Endothelial cell of umbilical vein (primary cell): ENCODE results near the gene GIMAP7. TPM values are rescaled to one million over a fixed set of nuclear protein-coding genes. Genes with fewer than 3 reads are reported as not detected.

Experiments
- BruUV-seq: library from RNA; stranded (reverse); fragments of 400-500 nt; replicated peaks from 2 replicates; lab custom pipeline; 2021; lab: Mats Ljungman, UMichigan
- CTCF ChIA-PET: fragments of 300-600, 350-600 bp; sonication (Branson Sonifier 250); formaldehyde crosslinking; loops from one replicate; lab custom pipeline; 2021; ENCODE audit warnings: antibody characterized with exemption, inconsistent platforms; lab: Charles Lee
- POLR2A ChIA-PET: fragments of 300-600, 350-600 bp; sonication (Branson Sonifier 250); formaldehyde crosslinking; loops from one replicate; lab custom pipeline; 2021; ENCODE audit warnings: antibody characterized with exemption, inconsistent platforms; lab: Charles Lee
- DNase-seq: peaks from one replicate; pipeline ENCODE4 v3.0.0-alpha.2; 2011; ENCODE audit warnings: low read depth, low spot score
- FAIRE-seq: peaks from 2 replicates; lab custom pipeline; 2011; peaks lifted over from hg19 to GRCh38; lab: Jason Lieb, UNC
- H2AFZ ChIP-seq: 2 replicates; pipeline ENCODE4 v1.6.0; 2012; ENCODE audit warnings: low read depth, low read length, control low read depth, inconsistent platforms
- H3K27ac ChIP-seq: 2 replicates; pipeline ENCODE4 v1.5.1; 2011; ENCODE audit warnings: low read depth, mild to moderate bottlenecking, control low read depth, low read length, moderate library complexity; ENCODE audit not compliant: insufficient read depth
- H3K27me3 ChIP-seq, 2 experiments: 2 replicates each; pipeline versions ENCODE4 v1.6.0 to v1.6.1; 2011; ENCODE audit warnings: low read length in 2 of 2, mixed read lengths in 1 of 2; ENCODE audit not compliant: control insufficient read depth in 2 of 2, insufficient read depth in 2 of 2
- H3K36me3 ChIP-seq, 2 experiments: 2 replicates in 1 of 2; 3 replicates in 1 of 2; pipeline ENCODE4 v1.5.1; 2011; ENCODE audit warnings: low read length in 2 of 2, mild to moderate bottlenecking in 1 of 2, moderate library complexity in 1 of 2; ENCODE audit not compliant: control insufficient read depth in 2 of 2, insufficient read depth in 2 of 2; ENCODE audit errors: extremely low read depth in 1 of 2
- H3K4me1 ChIP-seq: 3 replicates; pipeline ENCODE4 v1.5.1; 2011; ENCODE audit warnings: mild to moderate bottlenecking, low read length; ENCODE audit not compliant: control insufficient read depth, insufficient read depth; ENCODE audit errors: extremely low read depth
- H3K4me2 ChIP-seq: 2 replicates; pipeline ENCODE4 v1.6.1; 2011; ENCODE audit warnings: low read length, control low read depth, mixed read lengths; ENCODE audit not compliant: insufficient read depth
- H3K4me3 ChIP-seq, 3 experiments: fragments of 200-600 bp in 1 of 3; sonication (generic), shearing (Covaris generic) in 1 of 3; replicated peaks in 1 of 3; 2 replicates each; pipeline ENCODE4 v1.5.1; 2011 to 2016; ENCODE audit warnings: control low read depth in 3 of 3, low read length in 3 of 3, mild to moderate bottlenecking in 2 of 3, inconsistent platforms in 1 of 3, low read depth in 1 of 3, moderate library complexity in 1 of 3; ENCODE audit not compliant: insufficient read depth in 1 of 3
- H3K79me2 ChIP-seq: 2 replicates; pipeline ENCODE4 v1.6.0; 2012; ENCODE audit warnings: low read length, inconsistent platforms; ENCODE audit not compliant: control insufficient read depth, insufficient read depth
- H3K9ac ChIP-seq: replicated peaks from 2 replicates; pipeline ENCODE3; 2011; ENCODE audit warnings: low read length, control low read depth; ENCODE audit not compliant: insufficient read depth; ENCODE audit errors: extremely low read depth
- H3K9me1 ChIP-seq: replicated peaks from 3 replicates; pipeline ENCODE4 v1.6.0; 2011; ENCODE audit warnings: mild to moderate bottlenecking, low read length; ENCODE audit not compliant: control insufficient read depth, insufficient read depth; ENCODE audit errors: extremely low read depth
- H3K9me3 ChIP-seq: replicated peaks from 2 replicates; pipeline ENCODE4 v1.5.1; 2012; ENCODE audit warnings: low read length, inconsistent platforms; ENCODE audit not compliant: control insufficient read depth, insufficient read depth
- H4K20me1 ChIP-seq: replicated peaks from 2 replicates; pipeline ENCODE3; 2011; ENCODE audit warnings: mild to moderate bottlenecking, low read length; ENCODE audit not compliant: control insufficient read depth, insufficient read depth; ENCODE audit errors: extremely low read depth
- CTCF ChIP-seq, 2 donors: IDR thresholded peaks; 1 replicate in 1 of 2; 2 replicates in 1 of 2; pipeline ENCODE4 v1.5.1; 2011; ENCODE audit warnings: low read length in 2 of 2, mild to moderate bottlenecking in 2 of 2, moderate library complexity in 2 of 2, control low read depth in 1 of 2, inconsistent platforms in 1 of 2, low read depth in 1 of 2; ENCODE audit not compliant: insufficient read depth in 1 of 2; ENCODE audit errors: extremely low read depth in 1 of 2
- EZH2 ChIP-seq: IDR thresholded peaks from 2 replicates; pipeline ENCODE4 v1.6.1; 2012; ENCODE audit warnings: borderline replicate concordance, low read depth, mild to moderate bottlenecking, moderate library complexity, low read length, inconsistent platforms; ENCODE audit not compliant: severe bottlenecking
- FOS ChIP-seq: IDR thresholded peaks from 2 replicates; pipeline ENCODE4 v1.6.1; 2011; ENCODE audit warnings: mild to moderate bottlenecking, low read length, moderate library complexity, borderline replicate concordance; ENCODE audit not compliant: insufficient read depth
- GATA2 ChIP-seq: IDR thresholded peaks from 2 replicates; pipeline ENCODE4 v1.7.0; 2011; ENCODE audit warnings: low read depth, mild to moderate bottlenecking, moderate library complexity, mixed read lengths, low read length; ENCODE audit not compliant: insufficient read length, insufficient read depth
- JUN ChIP-seq: IDR thresholded peaks from 2 replicates; pipeline ENCODE4 v1.6.1; 2011; ENCODE audit warnings: borderline replicate concordance, low read depth; ENCODE audit not compliant: insufficient read length, insufficient read depth
- MAX ChIP-seq: IDR thresholded peaks from 2 replicates; pipeline ENCODE4 v1.6.1; 2011; ENCODE audit not compliant: insufficient read depth, insufficient read length
- MYC ChIP-seq: IDR thresholded peaks from one replicate; pipeline ENCODE4 v1.6.1; 2011; ENCODE audit warnings: mild to moderate bottlenecking, low read depth, low read length
- POLR2A ChIP-seq: IDR thresholded peaks from 2 replicates; pipeline ENCODE4 v1.6.1; 2012; ENCODE audit warnings: low read depth, mild to moderate bottlenecking, control low read depth, low read length
- POLR2AphosphoS5 ChIP-seq: IDR thresholded peaks from 2 replicates; pipeline ENCODE4 v1.6.1; 2012; ENCODE audit warnings: low read depth, mild to moderate bottlenecking, control low read depth, low read length, moderate library complexity; ENCODE audit not compliant: insufficient read depth
- dilution Hi-C: fragments of 300-500 bp; cut with MboI; formaldehyde crosslinking; loops from one replicate; pipeline ENCODE4 v1.15.0; 2019; ENCODE audit warnings: low sequenced_read_pairs; ENCODE audit not compliant: extremely low pct_ligation_motif_present
- intact Hi-C: fragments of 100-400 bp; cut with micrococcal nuclease; formaldehyde crosslinking; loops from one replicate; pipeline ENCODE4 v1.10.0; 2022
- polyA plus RNA-seq, 4 experiments: library from polyadenylated mRNA; depleted of rRNA in 3 of 4; stranded (reverse) in 3 of 4; unstranded in 1 of 4; fragments of >200 nt; gene quantifications; 2 replicates each; pipeline versions ENCODE4 v1.2.1 to v1.2.3, GENCODE V29; 2011 to 2012; ENCODE audit warnings: missing spikeins in 1 of 4
- total RNA-seq: library from RNA; stranded (reverse); gene quantifications from 2 replicates; pipeline ENCODE4 v1.2.3, GENCODE V29; 2021

Gene GIMAP7
- total and polyA plus RNA-seq, 2 donors (not counting 3 experiments of a cell fraction or from before 2014, with no cell fraction given), result 42.4 to 43.4 TPM

DNA sequence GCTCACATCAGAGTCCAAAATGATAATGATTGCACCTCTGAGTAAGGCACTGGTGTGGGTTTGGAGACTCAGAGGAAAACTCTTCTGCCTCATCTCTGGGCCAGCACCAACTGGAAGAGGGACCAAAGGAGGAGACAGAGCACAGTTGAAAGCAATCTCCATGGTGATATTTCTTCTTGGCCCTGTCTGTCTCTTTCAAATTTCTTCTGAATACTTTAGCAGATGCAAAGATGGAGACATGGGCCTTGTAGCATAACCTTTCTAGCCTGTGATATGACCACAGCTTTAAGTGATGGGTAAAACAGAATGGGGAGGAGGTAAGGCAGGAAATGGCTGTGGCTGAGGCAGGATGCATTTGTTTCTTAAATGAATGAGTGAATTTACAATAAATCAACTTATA is 12.2 kb upstream of the GIMAP7 start:
- Histone ChIP-seq H3K4me2 (no peak overlapping the region), H3K4me1 (peaks cover 5% of the 10 kb centered on the region), H3K27ac (no peak overlapping the region), H3K9ac (no peak overlapping the region), H3K9me3 (no peaks in the 10 kb centered on the region), H3K27me3 (no peaks in the 10 kb centered on the region), H3K36me3 (no peaks in the 10 kb centered on the region), H2AFZ (no peak overlapping the region), H3K4me3 (no peak overlapping the region), H4K20me1 (no peaks in the 10 kb centered on the region), H3K9me1 (no peaks in the 10 kb centered on the region), H3K79me2 (no peaks in the 10 kb centered on the region)
- intact Hi-C loops, result no loop called here
- ChIA-PET CTCF (interaction anchor here (0.7 kb wide), 1 partner anchor 54 kb away, joined by 3 read pairs; no protein-coding TSS in a partner anchor), POLR2A (interaction anchor here (1.2 kb wide), 1 partner anchor 12 kb away, joined by 3 read pairs; the partner anchor contains the start of gene GIMAP7)
- BruUV-seq, result no TSS peak
- dilution Hi-C loops, result no loop called here
- peak; percentile 43 for DNase-seq
- no peak for FAIRE-seq
- TF ChIP-seq POLR2AphosphoS5, result no peak
- TF ChIP-seq POLR2A, result no peak
- TF ChIP-seq FOS, result no peak
- TF ChIP-seq CTCF (IDR thresholded peaks at IDR 0.05; ENCODE audit: extremely low read depth in 1 of 2, insufficient read depth in 1 of 2, low read depth in 1 of 2, low read length in 2 of 2), result no peak
- no peak for TF ChIP-seq JUN
- no peak for TF ChIP-seq MAX
- no peak for TF ChIP-seq MYC
- TF ChIP-seq GATA2, result no peak
- no peak for TF ChIP-seq EZH2
